OCI-LY3 (cell line): Measurements from ENCODE around the gene CTXND2.
"Not testable (repeated sequence)": the region's sequence is repeated elsewhere in the genome, so short reads cannot be mapped to it uniquely, and the experiment has no call there.

Source experiments
- H2AFZ ChIP-seq: fragments of 200-600, 300-600 bp; shearing (Covaris generic); 2 replicates; pipeline ENCODE4 v1.6.0; 2014; ENCODE audit warnings: antibody characterized with exemption, low read depth, low read length
- H3K27ac ChIP-seq: fragments of 200-600, 300-600 bp; sonication (generic); 2 replicates; pipeline ENCODE4 v1.5.1; 2014; ENCODE audit warnings: mild to moderate bottlenecking, low read length, moderate library complexity, mixed read lengths
- H3K27me3 ChIP-seq: fragments of 200-600, 300-600 bp; sonication (generic); 2 replicates; pipeline ENCODE4 v1.6.1; 2014; ENCODE audit warnings: low read depth, low read length, mixed read lengths
- H3K36me3 ChIP-seq: fragments of 200-600, 300-600 bp; sonication (generic); replicated peaks from 2 replicates; pipeline ENCODE3; 2014; ENCODE audit warnings: low read depth, low read length, mixed read lengths
- H3K4me1 ChIP-seq: fragments of 300-600, 200-600 bp; sonication (generic); 2 replicates; pipeline ENCODE4 v1.6.1; 2014; ENCODE audit warnings: low read length, mixed read lengths
- H3K4me2 ChIP-seq: fragments of 200-600, 300-600 bp; sonication (generic); 2 replicates; pipeline ENCODE4 v1.6.1; 2014; ENCODE audit warnings: low read length, mixed read lengths
- H3K4me3 ChIP-seq: fragments of 300-600, 200-600 bp; sonication (generic); 2 replicates; pipeline ENCODE4 v1.5.1; 2014; ENCODE audit warnings: antibody characterized with exemption, mild to moderate bottlenecking, low read length, moderate library complexity
- H3K79me2 ChIP-seq: fragments of 300-600, 200-600 bp; shearing (Covaris generic); 2 replicates; pipeline ENCODE4 v1.6.1; 2014; ENCODE audit warnings: mild to moderate bottlenecking, low read length, mixed read lengths
- H3K9ac ChIP-seq: fragments of 300-600, 200-600 bp; shearing (Covaris generic); 2 replicates; pipeline ENCODE4 v1.6.0; 2014; ENCODE audit warnings: mild to moderate bottlenecking, low read length, moderate library complexity
- H3K9me3 ChIP-seq: fragments of 200-600, 300-600 bp; shearing (Covaris generic); 2 replicates; pipeline ENCODE4 v1.6.1; 2014; ENCODE audit warnings: low read length, mixed read lengths; ENCODE audit not compliant: insufficient read depth
- H4K20me1 ChIP-seq: fragments of 200-600, 300-600 bp; sonication (generic); 2 replicates; pipeline ENCODE4 v1.6.1; 2016; ENCODE audit warnings: low read length, mixed read lengths; ENCODE audit not compliant: insufficient read depth
- EZH2phosphoT487 ChIP-seq: fragments of 200-600 bp; shearing (Covaris generic); IDR thresholded peaks from 2 replicates; pipeline ENCODE4 v1.6.1; 2018; ENCODE audit warnings: antibody characterized with exemption, mixed run types, low read depth
- TF ChIP-seq, protein P1 (sequence below): fragments of 200-600, 300-600 bp; sonication (generic); IDR thresholded peaks from 2 replicates; pipeline ENCODE4 v1.5.1; 2014; ENCODE audit warnings: antibody characterized with exemption, low read length, low read depth

Gene CTXND2

DNA sequence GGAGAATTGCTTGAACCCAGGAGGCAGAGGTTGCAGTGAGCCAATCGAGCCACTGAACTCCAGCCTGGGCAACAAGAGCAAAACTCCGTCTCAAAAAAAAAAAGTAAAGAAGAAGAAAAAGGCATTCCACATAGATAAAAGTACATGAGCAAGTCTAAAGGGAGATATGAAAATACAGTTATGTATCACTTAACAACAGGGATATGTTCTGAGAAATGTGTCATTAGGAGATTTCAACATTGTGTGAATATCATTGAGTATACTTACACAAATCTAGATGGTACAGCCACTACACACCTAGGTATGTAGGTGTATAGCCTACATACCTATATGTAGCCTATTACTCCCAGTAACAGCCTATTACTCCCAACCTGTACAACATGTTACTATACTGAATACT is 23.2 kb upstream of the CTXND2 start:
- H3K9ac ChIP-seq: no peak overlapping the region
- H3K79me2 ChIP-seq: peaks cover 51% of the 10 kb centered on the region
- H4K20me1 ChIP-seq: peaks cover 24% of the 10 kb centered on the region
- H3K36me3 ChIP-seq: peaks cover 27% of the 10 kb centered on the region
- no peaks in the 10 kb centered on the region for H3K27me3 ChIP-seq
- H3K9me3 ChIP-seq: no peaks in the 10 kb centered on the region
- H3K4me2 ChIP-seq: no peak overlapping the region
- no peak overlapping the region for H3K27ac ChIP-seq
- H2AFZ ChIP-seq: no peak overlapping the region
- TF ChIP-seq, protein P1, sequence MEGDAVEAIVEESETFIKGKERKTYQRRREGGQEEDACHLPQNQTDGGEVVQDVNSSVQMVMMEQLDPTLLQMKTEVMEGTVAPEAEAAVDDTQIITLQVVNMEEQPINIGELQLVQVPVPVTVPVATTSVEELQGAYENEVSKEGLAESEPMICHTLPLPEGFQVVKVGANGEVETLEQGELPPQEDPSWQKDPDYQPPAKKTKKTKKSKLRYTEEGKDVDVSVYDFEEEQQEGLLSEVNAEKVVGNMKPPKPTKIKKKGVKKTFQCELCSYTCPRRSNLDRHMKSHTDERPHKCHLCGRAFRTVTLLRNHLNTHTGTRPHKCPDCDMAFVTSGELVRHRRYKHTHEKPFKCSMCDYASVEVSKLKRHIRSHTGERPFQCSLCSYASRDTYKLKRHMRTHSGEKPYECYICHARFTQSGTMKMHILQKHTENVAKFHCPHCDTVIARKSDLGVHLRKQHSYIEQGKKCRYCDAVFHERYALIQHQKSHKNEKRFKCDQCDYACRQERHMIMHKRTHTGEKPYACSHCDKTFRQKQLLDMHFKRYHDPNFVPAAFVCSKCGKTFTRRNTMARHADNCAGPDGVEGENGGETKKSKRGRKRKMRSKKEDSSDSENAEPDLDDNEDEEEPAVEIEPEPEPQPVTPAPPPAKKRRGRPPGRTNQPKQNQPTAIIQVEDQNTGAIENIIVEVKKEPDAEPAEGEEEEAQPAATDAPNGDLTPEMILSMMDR: no peak
- no peak for TF ChIP-seq EZH2phosphoT487
- no peak overlapping the region for H3K4me3 ChIP-seq
- peaks cover 8% of the 10 kb centered on the region for H3K4me1 ChIP-seq

GRCh38 chr1:150864200-150864599 is 22.7 kb upstream of the CTXND2 start:
- Histone ChIP-seq H3K36me3 (peaks cover 30% of the 10 kb centered on the region), H3K79me2 (peaks cover 51% of the 10 kb centered on the region), H4K20me1 (peaks cover 24% of the 10 kb centered on the region)
- not testable (repeated sequence) for H3K4me3 ChIP-seq, H3K4me1 ChIP-seq, H3K27ac ChIP-seq, H3K27me3 ChIP-seq, H2AFZ ChIP-seq, H3K4me2 ChIP-seq, H3K9ac ChIP-seq, H3K9me3 ChIP-seq

DNA sequence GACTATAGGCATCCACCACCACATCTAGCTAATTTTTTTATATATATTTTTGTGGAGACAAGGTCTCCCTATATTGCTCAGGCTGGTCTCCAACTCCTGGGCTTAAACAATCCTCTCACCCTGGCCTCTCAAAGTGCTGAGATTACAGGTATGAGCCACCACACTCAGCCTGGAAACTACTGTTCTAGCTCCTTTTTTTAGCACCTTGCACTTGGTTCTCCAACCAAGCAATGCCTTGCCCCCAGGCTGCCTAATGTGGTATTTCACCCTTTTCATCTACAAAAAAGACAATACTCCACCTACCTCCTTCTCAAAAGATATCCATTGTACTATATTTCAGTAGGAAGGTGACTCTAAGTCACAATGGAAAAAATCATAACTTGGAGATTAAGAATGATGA is 17.3 kb upstream of the CTXND2 start:
- no peak overlapping the region for H3K27ac ChIP-seq

DNA sequence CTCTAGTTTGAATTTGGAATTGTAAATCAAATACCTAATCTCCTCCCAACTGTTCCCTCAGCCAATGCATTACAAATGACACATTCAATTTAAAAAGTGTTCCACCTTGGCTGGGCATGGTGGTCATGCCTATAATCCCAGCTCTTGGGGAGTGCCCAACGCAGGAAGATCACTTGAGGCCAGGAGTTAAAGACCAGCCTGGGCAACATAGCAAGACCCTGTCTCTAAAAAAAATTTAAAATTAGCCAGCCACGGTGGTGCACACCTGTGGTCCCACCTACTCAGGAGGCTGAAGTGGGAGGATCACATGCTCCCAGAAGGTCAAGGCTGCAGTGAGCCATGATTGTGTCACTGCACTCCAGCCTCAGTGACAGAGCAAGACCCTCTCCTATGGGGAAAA is 14.4 kb upstream of the CTXND2 start:
- H3K4me1 ChIP-seq: peaks cover 18% of the 10 kb centered on the region
- H3K79me2 ChIP-seq: peaks cover 64% of the 10 kb centered on the region
- no peaks in the 10 kb centered on the region for H3K27me3 ChIP-seq
- H3K4me2 ChIP-seq: no peak overlapping the region
- H4K20me1 ChIP-seq: peaks cover 11% of the 10 kb centered on the region
- H2AFZ ChIP-seq: no peak overlapping the region
- no peak for TF ChIP-seq EZH2phosphoT487
- TF ChIP-seq, protein P1: no peak
- no peak overlapping the region for H3K27ac ChIP-seq
- H3K9ac ChIP-seq: no peak overlapping the region
- H3K4me3 ChIP-seq: no peak overlapping the region
- peaks cover 26% of the 10 kb centered on the region for H3K36me3 ChIP-seq
- H3K9me3 ChIP-seq: no peaks in the 10 kb centered on the region

More for the DNA sequence above, 17.3 kb upstream of the CTXND2 start:
- peaks cover 27% of the 10 kb centered on the region for H3K36me3 ChIP-seq
- H3K4me1 ChIP-seq: peaks cover 15% of the 10 kb centered on the region
- H4K20me1 ChIP-seq: peaks cover 20% of the 10 kb centered on the region
- no peak overlapping the region for H2AFZ ChIP-seq
- H3K79me2 ChIP-seq: peaks cover 68% of the 10 kb centered on the region
- no peak overlapping the region for H3K4me2 ChIP-seq
- TF ChIP-seq EZH2phosphoT487: no peak
- TF ChIP-seq, protein P1: no peak
- no peaks in the 10 kb centered on the region for H3K27me3 ChIP-seq
- no peak overlapping the region for H3K4me3 ChIP-seq
- H3K9ac ChIP-seq: no peak overlapping the region
- H3K9me3 ChIP-seq: no peaks in the 10 kb centered on the region

DNA sequence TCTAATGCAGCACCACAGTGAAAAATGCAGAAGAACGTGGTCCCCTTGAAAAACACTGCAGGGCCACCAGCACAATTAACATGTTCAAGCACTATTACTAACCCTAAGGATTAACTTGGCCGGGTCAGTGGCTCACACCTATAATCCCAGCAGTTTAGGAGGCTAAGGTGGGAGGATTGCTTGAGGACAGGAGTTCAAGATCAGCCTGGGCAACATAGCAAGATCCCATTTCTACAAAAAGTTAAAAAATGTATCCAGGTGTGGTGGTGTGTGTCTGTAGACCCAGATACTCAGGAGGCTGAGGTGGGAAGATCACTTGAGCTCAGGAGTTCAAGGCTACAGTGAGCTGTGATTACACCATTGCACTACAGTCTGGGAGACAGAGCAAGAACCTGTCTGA is 13.4 kb upstream of the CTXND2 start:
- Histone ChIP-seq H3K4me3 (no peak overlapping the region), H3K9ac (no peak overlapping the region), H3K79me2 (peaks cover 55% of the 10 kb centered on the region), H2AFZ (no peak overlapping the region), H3K4me2 (no peak overlapping the region), H3K27ac (no peak overlapping the region), H3K9me3 (no peaks in the 10 kb centered on the region), H4K20me1 (peaks cover 4% of the 10 kb centered on the region; the same call in 1 of the 2 replicates), H3K36me3 (peaks cover 18% of the 10 kb centered on the region), H3K27me3 (no peaks in the 10 kb centered on the region), H3K4me1 (peaks cover 18% of the 10 kb centered on the region)
- TF ChIP-seq, protein P1: no peak
- no peak for TF ChIP-seq EZH2phosphoT487
